WTC11 (cell line): Measurements from ENCODE around the gene CAT. TPM values are rescaled to one million over a fixed set of nuclear protein-coding genes. Genes with fewer than 3 reads are reported as not detected.

ENCODE experiments used
- ATAC-seq: fragments of 200-7000 bp; cut with Tn5 transposase; 2 replicates; pipeline ENCODE4 v1.10.0; 2021; ENCODE audit warnings: mild to moderate bottlenecking, moderate library complexity
- CTCF ChIA-PET: fragments of 300-600 bp; sonication (Branson Sonifier 250); formaldehyde crosslinking; loops from one replicate; lab custom pipeline; 2021; ENCODE audit warnings: antibody characterized with exemption; lab: Charles Lee
- POLR2A ChIA-PET: fragments of 350-600 bp; sonication (Branson Sonifier 250); formaldehyde crosslinking; loops from one replicate; lab custom pipeline; 2021; ENCODE audit warnings: antibody characterized with exemption; lab: Charles Lee
- DNase-seq: peaks from one replicate; pipeline ENCODE4 v3.0.0; 2021; ENCODE audit warnings: low spot score
- H3K27ac Mint-ChIP-seq: 2 replicates; pipeline ENCODE4 v1.8.0; 2021; ENCODE audit warnings: mixed read lengths
- H3K27me3 Mint-ChIP-seq: 2 replicates; pipeline ENCODE4 v1.8.0; 2021; ENCODE audit warnings: low read depth, mild to moderate bottlenecking, moderate library complexity, mixed read lengths
- H3K36me3 Mint-ChIP-seq: 2 replicates; pipeline ENCODE4 v1.8.0; 2021; ENCODE audit warnings: mixed read lengths
- H3K4me1 Mint-ChIP-seq: 2 replicates; pipeline ENCODE4 v1.8.0; 2022; ENCODE audit warnings: mixed read lengths
- H3K4me3 Mint-ChIP-seq: 2 replicates; pipeline ENCODE4 v1.8.0; 2021; ENCODE audit warnings: mild to moderate bottlenecking, moderate library complexity, mixed read lengths
- H3K9me3 Mint-ChIP-seq: 2 replicates; pipeline ENCODE4 v1.8.0; 2021; ENCODE audit warnings: mixed read lengths
- ATF1 ChIP-seq: sonication (generic); formaldehyde crosslinking; IDR thresholded peaks from 2 replicates; pipeline ENCODE4 v1.8.1; 2023; ENCODE audit warnings: mild to moderate bottlenecking, moderate library complexity, missing genetic modification reagents
- CBFB ChIP-seq: sonication (generic); formaldehyde crosslinking; IDR thresholded peaks from 2 replicates; pipeline ENCODE4 v1.8.1; 2022; ENCODE audit warnings: mild to moderate bottlenecking, low read depth, missing genetic modification reagents
- EMX1 ChIP-seq: fragments of 250-450 bp; sonication (Bioruptor Pico); IDR thresholded peaks from 2 replicates; pipeline ENCODE4 v1.8.0; 2021; ENCODE audit warnings: mild to moderate bottlenecking
- FOXJ3 ChIP-seq: sonication (generic); formaldehyde crosslinking; IDR thresholded peaks from 2 replicates; pipeline ENCODE4 v1.9.0; 2021; ENCODE audit warnings: missing genetic modification reagents, mild to moderate bottlenecking, borderline replicate concordance
- GABPB1 ChIP-seq: sonication (generic); formaldehyde crosslinking; IDR thresholded peaks from 2 replicates; pipeline ENCODE4 v1.8.1; 2023; ENCODE audit warnings: mild to moderate bottlenecking, missing genetic modification reagents
- GRHL2 ChIP-seq: fragments of 250-450 bp; sonication (Bioruptor Pico); IDR thresholded peaks from 2 replicates; pipeline ENCODE4 v1.8.0; 2022; ENCODE audit warnings: mild to moderate bottlenecking, moderate library complexity; ENCODE audit not compliant: insufficient replicate concordance, severe bottlenecking
- MYBL2 ChIP-seq: sonication (generic); formaldehyde crosslinking; IDR thresholded peaks from 2 replicates; pipeline ENCODE4 v1.8.1; 2023; ENCODE audit warnings: mild to moderate bottlenecking, moderate library complexity, missing genetic modification reagents
- NFATC4 ChIP-seq: fragments of 250-450 bp; sonication (Bioruptor Pico); IDR thresholded peaks from 2 replicates; pipeline ENCODE4 v1.9.0; 2021; ENCODE audit warnings: mild to moderate bottlenecking
- NFE2L1 ChIP-seq: sonication (generic); formaldehyde crosslinking; IDR thresholded peaks from 2 replicates; pipeline ENCODE4 v1.8.1; 2023; ENCODE audit warnings: missing genetic modification reagents
- NFYB ChIP-seq: sonication (generic); formaldehyde crosslinking; conservative IDR thresholded peaks from 2 replicates; pipeline ENCODE4 v1.8.0; 2022; ENCODE audit warnings: low read depth, missing genetic modification reagents
- NR1H2 ChIP-seq: sonication (generic); formaldehyde crosslinking; IDR thresholded peaks from 2 replicates; pipeline ENCODE4 v1.9.0; 2021; ENCODE audit warnings: mild to moderate bottlenecking, moderate library complexity, missing genetic modification reagents
- RELA ChIP-seq: sonication (generic); formaldehyde crosslinking; IDR thresholded peaks from 2 replicates; pipeline ENCODE4 v1.8.1; 2022; ENCODE audit warnings: missing genetic modification reagents, mild to moderate bottlenecking, borderline replicate concordance
- total RNA-seq: library from RNA; stranded (reverse); gene quantifications from 3 replicates; pipeline ENCODE4 v1.2.3, GENCODE V29; 2021
- TF ChIP-seq, protein P1 (sequence below): fragments of 250-450 bp; sonication (Bioruptor Pico); conservative IDR thresholded peaks from 2 replicates; pipeline ENCODE4 v1.9.0; 2021; ENCODE audit warnings: mild to moderate bottlenecking
- TF ChIP-seq, protein P2 (sequence below): sonication (generic); formaldehyde crosslinking; IDR thresholded peaks from 2 replicates; pipeline ENCODE4 v1.8.1; 2023; ENCODE audit warnings: mild to moderate bottlenecking, moderate library complexity, missing genetic modification reagents
- TF ChIP-seq, protein P3 (sequence below): sonication (generic); formaldehyde crosslinking; IDR thresholded peaks from 2 replicates; pipeline ENCODE4 v1.8.1; 2023; ENCODE audit warnings: mild to moderate bottlenecking, missing genetic modification reagents, borderline replicate concordance
- TF ChIP-seq, protein P4 (sequence below): sonication (generic); formaldehyde crosslinking; IDR thresholded peaks from 2 replicates; pipeline ENCODE4 v1.8.0; 2022; ENCODE audit warnings: mild to moderate bottlenecking, missing genetic modification reagents
- TF ChIP-seq, protein P5 (sequence below): sonication (generic); formaldehyde crosslinking; IDR thresholded peaks from 2 replicates; pipeline ENCODE4 v1.8.0; 2023; ENCODE audit warnings: missing genetic modification reagents, mild to moderate bottlenecking, borderline replicate concordance

The CAT gene
- total RNA-seq, 1 experiment from 2014 or later = 9.3 TPM

DNA sequence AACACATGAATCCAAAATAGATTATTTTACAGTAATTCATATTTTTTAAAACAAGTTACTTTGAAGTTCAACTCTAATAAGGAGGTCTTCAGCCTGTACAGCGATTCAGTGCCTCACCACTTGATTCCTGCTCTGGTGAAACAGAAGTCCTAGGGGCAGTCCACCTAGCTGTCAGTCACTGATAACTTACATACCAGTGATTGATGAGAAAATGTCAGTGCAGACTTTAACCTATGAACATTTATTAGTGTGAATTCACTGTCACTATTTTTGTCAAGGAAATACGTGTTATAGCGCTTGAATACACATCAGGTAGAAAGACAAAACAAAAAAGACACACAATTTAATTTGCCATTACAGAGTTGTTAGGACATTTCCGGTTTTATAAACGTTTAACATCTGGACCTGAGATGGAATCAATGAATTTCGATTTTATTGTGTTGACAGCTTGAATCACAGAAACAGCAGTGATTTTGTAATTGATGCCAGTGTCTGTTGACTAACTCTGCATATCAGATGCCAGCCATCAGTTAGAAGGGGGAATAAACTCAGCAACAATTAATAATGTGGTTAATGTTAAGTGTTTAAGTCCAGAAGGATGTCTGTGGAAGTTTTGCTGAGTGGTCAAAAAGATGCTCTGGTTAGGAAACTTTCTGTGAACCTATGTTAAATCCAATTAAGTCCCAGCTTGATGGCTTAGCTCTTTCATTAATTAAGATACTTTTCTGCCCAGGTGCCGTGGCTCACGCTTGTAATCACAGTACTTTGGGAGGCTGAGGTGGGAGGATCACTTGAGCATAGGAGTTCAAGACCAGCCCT lies 40.3 kb downstream of the CAT start:
- DNase-seq = no peak
- Mint-ChIP-seq H3K27me3 (no peaks in the 10 kb centered on the region; the same call in 1 of the 2 replicates), H3K9me3 (no peaks in the 10 kb centered on the region), H3K36me3 (no peaks in the 10 kb centered on the region), H3K27ac (no peak overlapping the region), H3K4me1 (no peaks in the 10 kb centered on the region)
- no peak for ATAC-seq
- CTCF ChIA-PET = interaction anchor here (0.6 to 1.1 kb wide), 2 partner anchors 13 to 61 kb away, joined by 3 to 5 read pairs; no protein-coding TSS in a partner anchor
- POLR2A ChIA-PET = no interaction called here
- TF ChIP-seq, protein P1, sequence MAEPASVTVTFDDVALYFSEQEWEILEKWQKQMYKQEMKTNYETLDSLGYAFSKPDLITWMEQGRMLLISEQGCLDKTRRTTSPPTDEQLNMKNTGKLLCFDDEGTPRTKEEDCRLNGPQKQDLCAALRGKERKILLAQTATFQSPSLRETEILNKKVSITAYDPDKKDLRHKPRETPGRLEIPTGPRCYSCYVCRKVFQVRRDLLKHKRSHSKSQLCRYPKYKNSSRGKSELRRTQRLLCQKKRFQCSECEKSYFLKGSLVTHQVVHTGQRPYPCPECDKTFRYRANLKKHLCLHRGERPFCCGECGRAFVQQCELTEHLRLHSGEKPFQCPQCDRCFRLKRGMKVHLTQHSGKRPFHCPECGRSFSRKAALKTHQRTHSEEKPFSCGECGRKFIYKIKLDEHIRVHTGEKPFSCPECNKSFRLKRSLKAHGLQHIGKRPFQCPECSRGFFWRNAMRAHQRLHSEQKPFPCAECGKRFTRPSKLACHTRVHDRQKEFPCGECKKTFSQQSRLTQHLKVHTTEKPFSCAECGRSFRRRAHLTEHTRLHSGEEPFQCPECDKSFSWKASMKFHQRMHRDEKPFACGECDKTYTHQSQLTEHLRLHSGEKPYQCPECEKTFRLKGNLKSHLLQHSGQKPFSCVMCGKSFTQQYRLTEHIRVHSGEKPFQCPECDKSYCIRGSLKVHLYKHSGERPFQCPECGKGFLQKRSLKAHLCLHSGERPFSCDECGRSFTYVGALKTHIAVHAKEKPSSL = no peak
- TF ChIP-seq EMX1 (CRISPR knock-in tag) (no peak), GABPB1 (CRISPR knock-in tag) (no peak), NR1H2 (CRISPR knock-in tag) (no peak)
- TF ChIP-seq, all 79 proteins: peak for 0
- no peak overlapping the region for H3K4me3 Mint-ChIP-seq

DNA sequence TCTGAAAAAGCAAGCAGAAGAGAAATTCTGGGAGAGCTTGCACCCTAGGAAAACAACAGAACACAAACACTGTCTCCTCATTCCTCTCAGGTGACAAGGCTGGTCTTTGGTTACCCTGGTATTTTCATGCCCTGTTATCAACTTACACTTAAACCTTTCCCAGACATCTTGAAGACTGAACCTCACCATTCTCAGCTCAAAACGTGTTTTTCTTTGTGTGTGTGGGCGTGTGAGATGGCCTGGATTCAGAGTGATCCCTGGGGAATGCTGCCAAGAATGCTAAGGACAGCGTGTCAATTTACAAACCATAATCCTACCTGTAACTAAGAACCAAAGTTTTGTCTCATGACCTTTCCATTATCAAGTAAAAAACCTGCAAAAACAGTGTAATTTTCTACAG lies 41.6 kb downstream of the CAT start:
- DNase-seq (no peak), ATAC-seq (no peak)
- no peak for TF ChIP-seq NR1H2 (CRISPR knock-in tag)
- TF ChIP-seq FOXJ3 (CRISPR knock-in tag) = no peak
- no peak for TF ChIP-seq CBFB (CRISPR knock-in tag)
- TF ChIP-seq, protein P2, sequence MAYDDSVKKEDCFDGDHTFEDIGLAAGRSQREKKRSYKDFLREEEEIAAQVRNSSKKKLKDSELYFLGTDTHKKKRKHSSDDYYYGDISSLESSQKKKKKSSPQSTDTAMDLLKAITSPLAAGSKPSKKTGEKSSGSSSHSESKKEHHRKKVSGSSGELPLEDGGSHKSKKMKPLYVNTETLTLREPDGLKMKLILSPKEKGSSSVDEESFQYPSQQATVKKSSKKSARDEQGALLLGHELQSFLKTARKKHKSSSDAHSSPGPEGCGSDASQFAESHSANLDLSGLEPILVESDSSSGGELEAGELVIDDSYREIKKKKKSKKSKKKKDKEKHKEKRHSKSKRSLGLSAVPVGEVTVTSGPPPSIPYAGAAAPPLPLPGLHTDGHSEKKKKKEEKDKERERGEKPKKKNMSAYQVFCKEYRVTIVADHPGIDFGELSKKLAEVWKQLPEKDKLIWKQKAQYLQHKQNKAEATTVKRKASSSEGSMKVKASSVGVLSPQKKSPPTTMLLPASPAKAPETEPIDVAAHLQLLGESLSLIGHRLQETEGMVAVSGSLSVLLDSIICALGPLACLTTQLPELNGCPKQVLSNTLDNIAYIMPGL = no peak
- TF ChIP-seq, protein P3, sequence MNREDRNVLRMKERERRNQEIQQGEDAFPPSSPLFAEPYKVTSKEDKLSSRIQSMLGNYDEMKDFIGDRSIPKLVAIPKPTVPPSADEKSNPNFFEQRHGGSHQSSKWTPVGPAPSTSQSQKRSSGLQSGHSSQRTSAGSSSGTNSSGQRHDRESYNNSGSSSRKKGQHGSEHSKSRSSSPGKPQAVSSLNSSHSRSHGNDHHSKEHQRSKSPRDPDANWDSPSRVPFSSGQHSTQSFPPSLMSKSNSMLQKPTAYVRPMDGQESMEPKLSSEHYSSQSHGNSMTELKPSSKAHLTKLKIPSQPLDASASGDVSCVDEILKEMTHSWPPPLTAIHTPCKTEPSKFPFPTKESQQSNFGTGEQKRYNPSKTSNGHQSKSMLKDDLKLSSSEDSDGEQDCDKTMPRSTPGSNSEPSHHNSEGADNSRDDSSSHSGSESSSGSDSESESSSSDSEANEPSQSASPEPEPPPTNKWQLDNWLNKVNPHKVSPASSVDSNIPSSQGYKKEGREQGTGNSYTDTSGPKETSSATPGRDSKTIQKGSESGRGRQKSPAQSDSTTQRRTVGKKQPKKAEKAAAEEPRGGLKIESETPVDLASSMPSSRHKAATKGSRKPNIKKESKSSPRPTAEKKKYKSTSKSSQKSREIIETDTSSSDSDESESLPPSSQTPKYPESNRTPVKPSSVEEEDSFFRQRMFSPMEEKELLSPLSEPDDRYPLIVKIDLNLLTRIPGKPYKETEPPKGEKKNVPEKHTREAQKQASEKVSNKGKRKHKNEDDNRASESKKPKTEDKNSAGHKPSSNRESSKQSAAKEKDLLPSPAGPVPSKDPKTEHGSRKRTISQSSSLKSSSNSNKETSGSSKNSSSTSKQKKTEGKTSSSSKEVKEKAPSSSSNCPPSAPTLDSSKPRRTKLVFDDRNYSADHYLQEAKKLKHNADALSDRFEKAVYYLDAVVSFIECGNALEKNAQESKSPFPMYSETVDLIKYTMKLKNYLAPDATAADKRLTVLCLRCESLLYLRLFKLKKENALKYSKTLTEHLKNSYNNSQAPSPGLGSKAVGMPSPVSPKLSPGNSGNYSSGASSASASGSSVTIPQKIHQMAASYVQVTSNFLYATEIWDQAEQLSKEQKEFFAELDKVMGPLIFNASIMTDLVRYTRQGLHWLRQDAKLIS (CRISPR knock-in tag) = no peak
- no peak for TF ChIP-seq NFYB (CRISPR knock-in tag)
- Mint-ChIP-seq H3K36me3 (no peaks in the 10 kb centered on the region), H3K9me3 (no peaks in the 10 kb centered on the region), H3K27me3 (no peaks in the 10 kb centered on the region; the same call in 1 of the 2 replicates), H3K4me3 (no peak overlapping the region), H3K4me1 (no peaks in the 10 kb centered on the region), H3K27ac (no peak overlapping the region)
- ChIA-PET POLR2A (no interaction called here), CTCF (interaction anchor here (1.1 kb wide), 1 partner anchor 12 kb away, joined by 5 read pairs; no protein-coding TSS in a partner anchor)

DNA sequence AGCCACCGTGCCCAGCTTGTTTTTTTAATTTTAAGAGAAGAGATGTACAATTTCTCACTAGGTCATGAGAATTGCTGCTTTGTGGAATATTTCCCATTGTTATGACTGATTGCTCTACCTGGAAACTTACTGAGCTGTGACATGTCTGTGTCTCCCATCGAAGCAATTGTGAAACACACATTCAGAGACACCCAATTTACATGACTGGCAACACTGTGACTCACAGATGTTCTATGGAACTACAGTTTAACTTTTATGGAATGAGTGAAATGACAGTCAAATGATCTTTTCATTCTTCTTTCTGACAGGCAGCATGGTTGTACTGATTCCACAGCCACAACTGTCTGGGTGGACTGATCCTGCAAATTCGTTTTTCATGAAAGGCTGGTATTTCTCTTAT lies 42.6 kb downstream of the CAT start:
- no peak for DNase-seq
- Mint-ChIP-seq H3K27ac (no peak overlapping the region), H3K4me1 (no peaks in the 10 kb centered on the region)
- TF ChIP-seq NFATC4 (CRISPR knock-in tag) (no peak), MYBL2 (no peak), ATF1 (CRISPR knock-in tag) (no peak), RELA (CRISPR knock-in tag) (no peak), NFE2L1 (CRISPR knock-in tag) (no peak), GRHL2 (CRISPR knock-in tag) (no peak), CBFB (CRISPR knock-in tag) (no peak)
- TF ChIP-seq, protein P4, sequence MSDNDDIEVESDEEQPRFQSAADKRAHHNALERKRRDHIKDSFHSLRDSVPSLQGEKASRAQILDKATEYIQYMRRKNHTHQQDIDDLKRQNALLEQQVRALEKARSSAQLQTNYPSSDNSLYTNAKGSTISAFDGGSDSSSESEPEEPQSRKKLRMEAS = no peak
- TF ChIP-seq, protein P5, sequence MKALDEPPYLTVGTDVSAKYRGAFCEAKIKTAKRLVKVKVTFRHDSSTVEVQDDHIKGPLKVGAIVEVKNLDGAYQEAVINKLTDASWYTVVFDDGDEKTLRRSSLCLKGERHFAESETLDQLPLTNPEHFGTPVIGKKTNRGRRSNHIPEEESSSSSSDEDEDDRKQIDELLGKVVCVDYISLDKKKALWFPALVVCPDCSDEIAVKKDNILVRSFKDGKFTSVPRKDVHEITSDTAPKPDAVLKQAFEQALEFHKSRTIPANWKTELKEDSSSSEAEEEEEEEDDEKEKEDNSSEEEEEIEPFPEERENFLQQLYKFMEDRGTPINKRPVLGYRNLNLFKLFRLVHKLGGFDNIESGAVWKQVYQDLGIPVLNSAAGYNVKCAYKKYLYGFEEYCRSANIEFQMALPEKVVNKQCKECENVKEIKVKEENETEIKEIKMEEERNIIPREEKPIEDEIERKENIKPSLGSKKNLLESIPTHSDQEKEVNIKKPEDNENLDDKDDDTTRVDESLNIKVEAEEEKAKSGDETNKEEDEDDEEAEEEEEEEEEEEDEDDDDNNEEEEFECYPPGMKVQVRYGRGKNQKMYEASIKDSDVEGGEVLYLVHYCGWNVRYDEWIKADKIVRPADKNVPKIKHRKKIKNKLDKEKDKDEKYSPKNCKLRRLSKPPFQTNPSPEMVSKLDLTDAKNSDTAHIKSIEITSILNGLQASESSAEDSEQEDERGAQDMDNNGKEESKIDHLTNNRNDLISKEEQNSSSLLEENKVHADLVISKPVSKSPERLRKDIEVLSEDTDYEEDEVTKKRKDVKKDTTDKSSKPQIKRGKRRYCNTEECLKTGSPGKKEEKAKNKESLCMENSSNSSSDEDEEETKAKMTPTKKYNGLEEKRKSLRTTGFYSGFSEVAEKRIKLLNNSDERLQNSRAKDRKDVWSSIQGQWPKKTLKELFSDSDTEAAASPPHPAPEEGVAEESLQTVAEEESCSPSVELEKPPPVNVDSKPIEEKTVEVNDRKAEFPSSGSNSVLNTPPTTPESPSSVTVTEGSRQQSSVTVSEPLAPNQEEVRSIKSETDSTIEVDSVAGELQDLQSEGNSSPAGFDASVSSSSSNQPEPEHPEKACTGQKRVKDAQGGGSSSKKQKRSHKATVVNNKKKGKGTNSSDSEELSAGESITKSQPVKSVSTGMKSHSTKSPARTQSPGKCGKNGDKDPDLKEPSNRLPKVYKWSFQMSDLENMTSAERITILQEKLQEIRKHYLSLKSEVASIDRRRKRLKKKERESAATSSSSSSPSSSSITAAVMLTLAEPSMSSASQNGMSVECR (CRISPR knock-in tag) = no peak

More for the DNA sequence above, 42.6 kb downstream of the CAT start:
- no peaks in the 10 kb centered on the region for H3K9me3 Mint-ChIP-seq
- no peaks in the 10 kb centered on the region for H3K36me3 Mint-ChIP-seq
- CTCF ChIA-PET = interaction anchor here (2.6 kb wide), 1 partner anchor 11 kb away, joined by 8 read pairs; no protein-coding TSS in a partner anchor
- ATAC-seq = no peak
- H3K27me3 Mint-ChIP-seq = no peaks in the 10 kb centered on the region; the same call in 1 of the 2 replicates
- POLR2A ChIA-PET = no interaction called here
- H3K4me3 Mint-ChIP-seq = no peak overlapping the region
